ENCODE data around the gene EDDM13. TPM values are rescaled to one million over a fixed set of nuclear protein-coding genes. Genes with fewer than 3 reads are reported as not detected.

The EDDM13 gene
- total and polyA plus RNA-seq, 2 of the 13 experiments (the other 11 are each of a cell fraction or from before 2014, with no cell fraction given): not detected

- H3K9me3 ChIP-seq (ENCODE audit: low read length): no peaks in the 10 kb centered on the region
- ChIA-PET POLR2A (no interaction called here), CTCF (ENCODE audit: low intra/inter-chr PET ratio, low total read pairs) (no interaction called here)
- TF ChIP-seq FOXA1 (IDR thresholded peaks at IDR 0.05): no peak
- no peak for TF ChIP-seq FOXA1 (CRISPR knock-in tag; IDR thresholded peaks at IDR 0.05)
- no peak for TF ChIP-seq FOXP4 (CRISPR knock-in tag; IDR thresholded peaks at IDR 0.05)
- TF ChIP-seq, protein P1, sequence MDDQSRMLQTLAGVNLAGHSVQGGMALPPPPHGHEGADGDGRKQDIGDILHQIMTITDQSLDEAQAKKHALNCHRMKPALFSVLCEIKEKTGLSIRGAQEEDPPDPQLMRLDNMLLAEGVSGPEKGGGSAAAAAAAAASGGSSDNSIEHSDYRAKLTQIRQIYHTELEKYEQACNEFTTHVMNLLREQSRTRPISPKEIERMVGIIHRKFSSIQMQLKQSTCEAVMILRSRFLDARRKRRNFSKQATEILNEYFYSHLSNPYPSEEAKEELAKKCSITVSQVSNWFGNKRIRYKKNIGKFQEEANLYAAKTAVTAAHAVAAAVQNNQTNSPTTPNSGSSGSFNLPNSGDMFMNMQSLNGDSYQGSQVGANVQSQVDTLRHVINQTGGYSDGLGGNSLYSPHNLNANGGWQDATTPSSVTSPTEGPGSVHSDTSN (CRISPR knock-in tag; IDR thresholded peaks at IDR 0.05; ENCODE audit: borderline replicate concordance): no peak
- TF ChIP-seq ZNF136 (CRISPR knock-in tag; IDR thresholded peaks at IDR 0.05; ENCODE audit: low read depth): no peak
- TF ChIP-seq ZNF646 (CRISPR knock-in tag; IDR thresholded peaks at IDR 0.05): no peak
- TF ChIP-seq HOXA3 (CRISPR knock-in tag; IDR thresholded peaks at IDR 0.05): no peak
- TF ChIP-seq ATF7-NPFF (CRISPR knock-in tag; IDR thresholded peaks at IDR 0.05; ENCODE audit: low read depth): no peak
- no peak overlapping the region for H3K4me2 ChIP-seq (ENCODE audit: low read depth, low read length)
- H3K27me3 ChIP-seq (ENCODE audit: control insufficient read depth in 1 of 2, insufficient read depth in 2 of 2, low read length in 2 of 2): no peaks in the 10 kb centered on the region
- FAIRE-seq: no peak
- H3K9ac ChIP-seq (ENCODE audit: insufficient read depth, low read depth, low read length): no peak overlapping the region
- in situ Hi-C loops (cut with HindIII; ENCODE audit: extremely low pct_ligation_motif_present, low pct_unique_long_range_greater_than_20kb) (no loop called here), intact Hi-C loops (cut with micrococcal nuclease; ENCODE audit: unreplicated experiment) (no loop called here)
- H3K27ac ChIP-seq (ENCODE audit: extremely low read length, insufficient read depth, low read length): no peak overlapping the region
- H3K79me2 ChIP-seq (ENCODE audit: insufficient read depth, low read length): no peaks in the 10 kb centered on the region
- ATAC-seq: no peak
- no TSS peak for BruUV-seq (replicated peaks)
- no peak for DNase-seq (ENCODE audit: low spot score)
- H3K36me3 ChIP-seq (replicated peaks in 1 of 2; ENCODE audit: control insufficient read depth in 1 of 2, insufficient read depth in 2 of 2, low read length in 2 of 2): peaks cover 1 to 17% of the 10 kb centered on the region in 2 experiments; a peak in 4 of 5 replicates
- no peaks in the 10 kb centered on the region for H4K20me1 ChIP-seq (ENCODE audit: insufficient read depth, low read length)
- H3K4me1 ChIP-seq (ENCODE audit: insufficient read depth, low read length): no peaks in the 10 kb centered on the region
- H2AFZ ChIP-seq (ENCODE audit: low read length): no peak overlapping the region
- WGBS (ENCODE audit: low lambda C conversion rate): 79% methylated on average over 5 of the region's 5 CpGs
- H3K4me3 ChIP-seq (replicated peaks in 1 of 3; ENCODE audit: insufficient read depth in 1 of 3, low read depth in 2 of 3, low read length in 3 of 3): no peak overlapping the region
These were observed 28.6 kb downstream of the EDDM13 start for GRCh38 chr19:56301155-56301554.
